Activated T-cell treated with anti-CD3 and anti-CD28 coated beads, Interleukin-2, amount 50 U/mL, for 72 hours (primary cell): ENCODE results near the gene ZNF214. TPM values are rescaled to one million over a fixed set of nuclear protein-coding genes. Genes with fewer than 3 reads are reported as not detected.
"Not testable (repeated sequence)": the region's sequence is repeated elsewhere in the genome, so short reads cannot be mapped to it uniquely, and the experiment has no call there.

Experiments
- ATAC-seq, 2 donors: fragments of 150-1000 bp; cut with Tn5 transposase; replicated peaks in 1 of 2; 2 replicates each; pipeline ENCODE4 v1.10.0; 2021; ENCODE audit warnings: moderate library complexity in 2 of 2, mild to moderate bottlenecking in 1 of 2
- DNase-seq, 2 donors: peaks; one replicate each; pipeline ENCODE4 v3.0.0; 2021 to 2022; ENCODE audit warnings: mixed read lengths in 1 of 2
- H3K27ac Mint-ChIP-seq: one replicate; pipeline ENCODE4 v1.8.0; 2022; ENCODE audit warnings: mild to moderate bottlenecking, moderate library complexity, mixed read lengths
- H3K27me3 Mint-ChIP-seq: one replicate; pipeline ENCODE4 v1.8.0; 2022; ENCODE audit warnings: low read depth, mixed read lengths
- H3K36me3 Mint-ChIP-seq, 2 donors: one replicate each; pipeline ENCODE4 v1.8.0; 2022; ENCODE audit warnings: mixed read lengths in 2 of 2, mild to moderate bottlenecking in 1 of 2; ENCODE audit not compliant: insufficient read depth in 2 of 2
- H3K4me1 Mint-ChIP-seq: one replicate; pipeline ENCODE4 v1.8.0; 2022; ENCODE audit warnings: low read depth, mixed read lengths
- H3K4me3 Mint-ChIP-seq, 2 donors: one replicate each; pipeline ENCODE4 v1.8.0; 2022; ENCODE audit warnings: mild to moderate bottlenecking in 2 of 2, mixed read lengths in 2 of 2, moderate library complexity in 2 of 2
- H3K9me3 Mint-ChIP-seq, 2 donors: one replicate each; pipeline ENCODE4 v1.8.0; 2022; ENCODE audit warnings: mixed read lengths in 2 of 2
- total RNA-seq, 2 donors: library from RNA; stranded (reverse); gene quantifications; one replicate each; pipeline ENCODE4 v1.2.3, GENCODE V29; 2022

ZNF214 gene
- total RNA-seq, 2 donors from 2014 or later = 0.10 TPM; not detected in 1

- Mint-ChIP-seq H3K9me3 (no peaks in the 10 kb centered on the region), H3K4me3 (peak overlapping the region; percentile 51 to 73), H3K36me3 (no peaks in the 10 kb centered on the region), H3K27ac (no peak overlapping the region), H3K4me1 (peaks cover 6% of the 10 kb centered on the region), H3K27me3 (peaks cover 28% of the 10 kb centered on the region)
- DNase-seq (no peak), ATAC-seq (peak in 1 of 2 donors; percentile 7)
These were observed 505 bp downstream of the ZNF214 start for GRCh38 chr11:7019500-7020182.

- Mint-ChIP-seq H3K9me3 (no peaks in the 10 kb centered on the region), H3K27ac (no peak overlapping the region), H3K4me1 (peaks cover 6% of the 10 kb centered on the region), H3K36me3 (no peaks in the 10 kb centered on the region), H3K4me3 (no peak overlapping the region), H3K27me3 (peaks cover 17% of the 10 kb centered on the region)
- DNase-seq (no peak), ATAC-seq (no peak)
These were observed 4.1 kb downstream of the ZNF214 start for GRCh38 chr11:7016011-7016410.

- ATAC-seq (no peak), DNase-seq (no peak)
- Mint-ChIP-seq H3K27me3 (peaks cover 6% of the 10 kb centered on the region), H3K4me1 (no peaks in the 10 kb centered on the region), H3K27ac (no peak overlapping the region), H3K9me3 (no peaks in the 10 kb centered on the region), H3K4me3 (no peak overlapping the region), H3K36me3 (no peaks in the 10 kb centered on the region)
These were observed 6.0 kb downstream of the ZNF214 start for GRCh38 chr11:7014118-7014517.

- H3K27me3 Mint-ChIP-seq = no peaks in the 10 kb centered on the region
- DNase-seq = no peak
- peak in 1 of 2 donors; percentile 41 for ATAC-seq
- no peaks in the 10 kb centered on the region for H3K36me3 Mint-ChIP-seq
- H3K9me3 Mint-ChIP-seq = no peaks in the 10 kb centered on the region
- no peak overlapping the region for H3K4me3 Mint-ChIP-seq
- no peak overlapping the region for H3K27ac Mint-ChIP-seq
- no peaks in the 10 kb centered on the region for H3K4me1 Mint-ChIP-seq
These were observed 15.7 kb downstream of the ZNF214 start for GRCh38 chr11:7004482-7004881.

- Mint-ChIP-seq H3K4me1 (no peaks in the 10 kb centered on the region), H3K27me3 (peaks cover 6% of the 10 kb centered on the region), H3K4me3 (no peak overlapping the region), H3K36me3 (no peaks in the 10 kb centered on the region), H3K27ac (no peak overlapping the region), H3K9me3 (no peaks in the 10 kb centered on the region)
- ATAC-seq = no peak
- DNase-seq = no peak
These were observed 24.4 kb downstream of the ZNF214 start for GRCh38 chr11:6995703-6996102.

- Mint-ChIP-seq H3K4me3 (no peak overlapping the region), H3K27me3 (peaks cover 6% of the 10 kb centered on the region), H3K4me1 (no peaks in the 10 kb centered on the region), H3K27ac (no peak overlapping the region), H3K9me3 (no peaks in the 10 kb centered on the region), H3K36me3 (no peaks in the 10 kb centered on the region)
- DNase-seq (no peak), ATAC-seq (no peak)
These were observed 27.4 kb downstream of the ZNF214 start for GRCh38 chr11:6992457-6993417.

GRCh38 chr11:6992026-6992425 is 28.1 kb downstream of the ZNF214 start:
- ATAC-seq (no peak), DNase-seq (no peak)
- Mint-ChIP-seq H3K4me1 (no peaks in the 10 kb centered on the region), H3K27me3 (peaks cover 6% of the 10 kb centered on the region), H3K36me3 (no peaks in the 10 kb centered on the region), H3K27ac (no peak overlapping the region), H3K4me3 (no peak overlapping the region), H3K9me3 (no peaks in the 10 kb centered on the region)

- H3K36me3 Mint-ChIP-seq = no peaks in the 10 kb centered on the region
- ATAC-seq (no peak), DNase-seq (no peak)
- no peak overlapping the region for H3K27ac Mint-ChIP-seq
- H3K27me3 Mint-ChIP-seq = peaks cover 6% of the 10 kb centered on the region
- no peaks in the 10 kb centered on the region for H3K4me1 Mint-ChIP-seq
- H3K9me3 Mint-ChIP-seq = no peaks in the 10 kb centered on the region
- H3K4me3 Mint-ChIP-seq = no peak overlapping the region
These were observed 28.9 kb downstream of the ZNF214 start for GRCh38 chr11:6991227-6991626.

GRCh38 chr11:6988506-6988905 is 31.6 kb downstream of the ZNF214 start:
- Mint-ChIP-seq H3K36me3 (no peaks in the 10 kb centered on the region), H3K4me1 (no peaks in the 10 kb centered on the region), H3K27me3 (peaks cover 6% of the 10 kb centered on the region), H3K27ac (no peak overlapping the region), H3K4me3 (no peak overlapping the region), H3K9me3 (no peaks in the 10 kb centered on the region)
- no peak for ATAC-seq
- no peak for DNase-seq

GRCh38 chr11:6986487-6986886 is 33.7 kb downstream of the ZNF214 start:
- DNase-seq (no peak), ATAC-seq (no peak)
- Mint-ChIP-seq H3K4me1 (no peaks in the 10 kb centered on the region), H3K36me3 (no peaks in the 10 kb centered on the region), H3K4me3 (no peak overlapping the region), H3K9me3 (peaks cover 0 to 2% of the 10 kb centered on the region in 2 donors), H3K27ac (no peak overlapping the region), H3K27me3 (peaks cover 3% of the 10 kb centered on the region)

DNA sequence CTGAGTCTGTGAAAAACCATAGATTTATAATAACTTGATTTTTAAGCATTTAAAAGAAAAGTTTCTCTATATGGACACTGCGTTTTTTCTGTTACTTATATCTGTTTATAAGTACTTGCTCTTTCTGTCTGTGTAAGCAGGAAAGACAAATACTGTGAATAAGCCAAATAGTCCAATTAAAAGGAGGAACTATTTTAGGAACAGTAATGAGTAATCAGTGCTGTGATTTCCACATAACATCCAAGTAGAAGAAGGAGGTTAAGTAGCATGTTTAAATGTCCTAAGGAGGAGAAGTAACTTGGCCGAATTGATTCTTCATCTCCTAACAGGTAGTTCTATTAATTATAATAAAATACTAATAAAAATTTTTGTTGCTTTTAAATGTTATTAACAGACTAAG is 40.8 kb downstream of the ZNF214 start:
- Mint-ChIP-seq H3K4me3 (no peak overlapping the region), H3K27ac (no peak overlapping the region), H3K9me3 (peaks cover 2 to 3% of the 10 kb centered on the region in 2 donors), H3K27me3 (no peaks in the 10 kb centered on the region), H3K36me3 (no peaks in the 10 kb centered on the region), H3K4me1 (no peaks in the 10 kb centered on the region)
- DNase-seq (no peak), ATAC-seq (no peak)

DNA sequence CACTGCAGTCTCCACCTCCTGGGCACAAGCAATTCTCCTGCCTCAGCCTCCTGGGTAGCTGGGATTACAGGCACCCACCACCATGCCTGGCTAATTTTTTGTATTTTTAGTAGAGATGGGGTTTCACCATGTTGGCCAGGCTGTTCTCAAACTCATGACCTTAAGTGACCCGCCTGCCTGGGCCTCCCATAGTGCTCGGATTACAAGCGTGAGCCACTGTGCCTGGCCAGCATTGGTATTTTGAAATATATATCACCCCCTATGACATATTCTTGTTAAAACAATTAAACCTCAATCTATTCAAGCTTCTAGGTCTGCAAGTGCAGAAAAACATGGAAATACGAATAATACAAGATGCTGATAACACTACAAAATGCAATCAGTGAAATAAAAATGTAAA is 50.3 kb downstream of the ZNF214 start:
- not testable (repeated sequence) for H3K27ac Mint-ChIP-seq, H3K4me3 Mint-ChIP-seq, H3K36me3 Mint-ChIP-seq

DNA sequence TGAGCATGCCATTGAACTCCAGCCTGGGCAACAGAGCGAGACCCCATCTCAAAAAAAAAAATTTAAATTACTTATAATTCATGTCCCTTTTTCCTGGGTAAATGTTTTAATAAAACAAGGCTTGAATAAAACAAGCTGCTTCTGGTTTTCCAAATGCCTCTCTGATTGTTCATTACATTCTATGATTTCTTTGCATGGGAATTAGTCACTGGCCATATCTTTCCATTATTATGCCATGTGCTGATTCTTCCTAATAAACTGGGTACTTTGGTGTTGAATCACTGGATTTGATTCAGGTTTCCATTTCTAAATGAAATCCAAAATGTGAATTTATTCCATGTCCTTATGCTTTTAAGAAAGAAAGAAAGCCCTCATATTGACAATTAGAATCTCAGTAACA is 51.3 kb downstream of the ZNF214 start:
- ATAC-seq (no peak), DNase-seq (no peak)
- Mint-ChIP-seq H3K36me3 (no peaks in the 10 kb centered on the region), H3K27ac (no peak overlapping the region), H3K27me3 (no peaks in the 10 kb centered on the region), H3K9me3 (peaks cover 0 to 2% of the 10 kb centered on the region in 2 donors), H3K4me3 (no peak overlapping the region), H3K4me1 (no peaks in the 10 kb centered on the region)

More for the DNA sequence above, 50.3 kb downstream of the ZNF214 start:
- ATAC-seq, H3K9me3 Mint-ChIP-seq, DNase-seq, H3K4me1 Mint-ChIP-seq, H3K27me3 Mint-ChIP-seq: not testable (repeated sequence)
